GM13977 (cell line): ENCODE results near the gene GALM.

Source experiments
- DNase-seq: peaks from one replicate; pipeline ENCODE4 v3.0.0; 2012; ENCODE audit warnings: low spot score
- CTCF ChIP-seq: IDR thresholded peaks from 2 replicates; pipeline ENCODE4 v1.5.1; 2012; ENCODE audit warnings: mild to moderate bottlenecking, control low read depth; ENCODE audit not compliant: insufficient read depth; ENCODE audit errors: extremely low read depth, missing control alignments
- in situ Hi-C: fragments of 300-500 bp; cut with MboI; formaldehyde crosslinking; loops from one replicate; pipeline ENCODE4 v1.12.0; 2022; ENCODE audit warnings: low sequenced_read_pairs, low pct_unique_long_range_greater_than_20kb, mixed read lengths, inconsistent platforms; ENCODE audit not compliant: unreplicated experiment

Gene GALM

DNA sequence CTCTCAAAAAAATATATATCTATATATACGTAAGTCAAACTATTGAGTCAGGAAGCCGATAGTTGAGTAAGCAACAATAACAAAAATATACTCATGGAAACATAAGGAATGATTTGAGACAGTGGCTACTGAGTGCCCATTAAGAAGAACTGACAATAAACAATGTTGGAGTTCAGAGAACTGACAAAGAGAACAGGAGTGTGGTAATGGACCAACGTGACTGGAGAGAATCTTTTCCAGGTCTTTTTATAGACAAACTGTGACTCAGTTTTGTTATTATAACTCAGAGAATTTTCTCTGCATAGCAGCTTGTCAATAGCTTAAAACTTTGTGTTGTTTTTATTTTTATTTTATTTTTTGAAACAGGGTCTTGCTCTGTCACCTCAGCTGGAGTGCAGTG is 4.6 kb upstream of the GALM start:
- no peak for DNase-seq
- in situ Hi-C loops: no loop called here
- TF ChIP-seq CTCF: no peak

DNA sequence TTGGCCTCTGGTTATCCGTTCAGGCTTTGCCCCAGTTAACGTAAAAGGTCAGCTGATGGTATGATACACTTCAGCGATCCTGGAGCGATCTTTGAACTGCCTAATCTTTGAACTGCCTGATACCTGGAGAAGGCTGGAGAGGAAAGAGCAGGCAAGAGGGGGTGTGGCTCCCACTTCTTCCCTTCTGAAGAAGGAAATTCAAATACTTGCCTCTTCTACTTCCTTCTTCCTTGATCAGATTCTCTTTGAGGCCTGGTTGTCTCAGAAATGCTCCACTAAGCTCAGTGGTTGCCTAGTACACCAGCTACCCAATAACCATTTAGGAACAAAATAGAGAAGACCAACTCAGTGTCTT is 619 bp downstream of the GALM start:
- no peak for TF ChIP-seq CTCF
- in situ Hi-C loops: no loop called here
- no peak for DNase-seq

DNA sequence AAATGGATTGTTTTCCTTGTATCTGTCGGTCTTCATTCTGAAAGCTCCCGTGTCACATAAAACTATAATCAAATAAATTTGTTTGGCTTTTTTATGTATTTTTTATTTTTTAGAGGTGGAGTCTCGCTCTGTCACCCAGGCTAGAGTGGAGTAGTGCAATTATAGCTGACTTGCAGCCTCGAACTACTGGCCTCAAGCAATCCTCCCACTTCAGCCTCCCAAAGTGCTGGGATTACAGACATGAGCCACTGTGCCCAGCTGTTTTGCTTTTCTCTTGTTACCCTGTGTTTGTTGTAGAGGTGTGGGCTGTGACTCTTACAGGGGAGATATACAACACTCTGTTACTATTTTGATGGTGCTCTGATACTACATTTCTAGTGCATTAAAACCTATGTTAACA is 2.2 kb downstream of the GALM start:
- in situ Hi-C loops: no loop called here
- DNase-seq: no peak
- no peak for TF ChIP-seq CTCF

GRCh38 chr2:38668779-38669479 is 3.0 kb downstream of the GALM start:
- in situ Hi-C loops: no loop called here
- no peak for DNase-seq
- TF ChIP-seq CTCF: no peak

DNA sequence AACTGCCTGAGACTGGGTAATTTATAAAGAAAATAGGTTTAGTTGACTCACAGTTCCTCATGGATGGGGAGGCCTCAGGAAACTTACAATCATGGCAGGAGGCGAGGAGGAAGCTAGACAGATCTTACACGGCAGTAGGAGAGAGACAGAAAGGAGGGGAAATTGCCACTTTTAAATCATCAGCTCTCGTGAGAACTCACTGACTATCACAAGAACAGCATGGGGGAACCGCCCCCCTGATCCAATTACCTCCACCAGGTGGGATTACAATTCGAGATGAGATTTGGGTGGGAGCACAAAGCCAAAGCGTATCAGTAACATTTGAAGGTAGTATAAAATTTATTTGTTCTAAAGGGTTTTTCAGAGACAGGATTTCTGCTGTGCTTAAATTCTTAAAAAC is 5.4 kb downstream of the GALM start:
- TF ChIP-seq CTCF: no peak
- DNase-seq: no peak
- in situ Hi-C loops: no loop called here

DNA sequence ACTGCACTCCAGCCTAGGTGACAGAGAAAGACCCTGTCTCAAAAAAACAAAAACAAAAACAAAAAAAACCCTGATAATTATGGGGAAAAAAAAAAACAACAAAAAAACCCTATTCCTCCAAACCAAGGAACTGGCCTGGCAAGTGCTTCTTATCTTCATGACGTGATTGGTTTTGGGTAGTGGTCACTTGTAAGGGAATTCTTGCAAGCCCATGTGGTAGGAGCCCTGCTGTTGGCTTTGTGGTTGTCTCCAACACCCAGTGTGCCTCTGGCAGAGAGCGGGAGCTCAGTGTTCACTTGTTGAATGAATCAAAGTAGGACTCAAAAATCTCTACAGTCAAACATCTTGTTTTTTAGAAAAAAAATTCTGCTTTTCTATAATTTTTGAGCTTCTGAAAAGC is 6.0 kb downstream of the GALM start:
- no peak for DNase-seq
- in situ Hi-C loops: no loop called here
- TF ChIP-seq CTCF: no peak
